HCT116 (cell line): ENCODE measurements around the gene CDS1. TPM values are rescaled to one million over a fixed set of nuclear protein-coding genes. Genes with fewer than 3 reads are reported as not detected.

Experiments used
- ATAC-seq: fragments of 200-7000 bp; cut with Tn5 transposase; 2 replicates; pipeline ENCODE4 v1.9.1; 2020; ENCODE audit warnings: mild to moderate bottlenecking, moderate library complexity
- BruUV-seq: library from RNA; stranded (reverse); fragments of 400-500 nt; replicated peaks from 2 replicates; lab custom pipeline; 2021; lab: Mats Ljungman, UMichigan
- CTCF ChIA-PET: fragments of 300-600 bp; sonication (Branson Sonifier 250); formaldehyde crosslinking; loops from one replicate; lab custom pipeline; 2021; ENCODE audit warnings: antibody characterized with exemption; lab: Charles Lee
- POLR2A ChIA-PET: fragments of 300-600, 350-600 bp; sonication (Branson Sonifier 250); formaldehyde crosslinking; loops from one replicate; lab custom pipeline; 2021; ENCODE audit warnings: antibody characterized with exemption; lab: Charles Lee
- RAD21 ChIA-PET, 2 experiments: fragments of 300-600 bp; sonication (Branson Sonifier 250); formaldehyde crosslinking; loops; one replicate each; lab custom pipeline; 2023; ENCODE audit warnings: low total read pairs in 2 of 2; ENCODE audit not compliant: uncharacterized antibody in 2 of 2, unreplicated experiment in 2 of 2, low non-redundant PET in 1 of 2; lab: Charles Lee
- DNase-seq: peaks from one replicate; pipeline ENCODE4 v3.0.0-alpha.2; 2010; ENCODE audit warnings: low read depth, low spot score
- H2AFZ ChIP-seq: fragments of 200-600 bp; shearing (Covaris generic), sonication (generic); 2 replicates; pipeline ENCODE4 v1.6.1; 2017; ENCODE audit warnings: low read depth, mixed run types, mixed read lengths, antibody characterized with exemption, low read length; ENCODE audit not compliant: poor library complexity, severe bottlenecking
- H3K27ac ChIP-seq: 2 replicates; pipeline ENCODE4 v1.5.1; 2012; ENCODE audit warnings: low read depth, low read length
- H3K27me3 ChIP-seq: fragments of 200-600 bp; sonication (generic); 2 replicates; pipeline ENCODE4 v1.6.1; 2016; ENCODE audit warnings: mixed run types, low read length, mixed read lengths; ENCODE audit not compliant: insufficient read depth
- H3K36me3 ChIP-seq, 2 experiments: fragments of 200-500 bp in 1 of 2; fragments of 200-600 bp in 1 of 2; sonication (Bioruptor generic) in 1 of 2; sonication (generic) in 1 of 2; 2 replicates each; pipeline versions ENCODE4 v1.5.1 to v1.6.1; 2014 to 2016; ENCODE audit warnings: low read length in 2 of 2, inconsistent platforms in 1 of 2, mixed read lengths in 1 of 2, mixed run types in 1 of 2; ENCODE audit not compliant: insufficient read depth in 2 of 2, control insufficient read depth in 1 of 2
- H3K4me1 ChIP-seq, 2 experiments: fragments of 200-600 bp in 1 of 2; sonication (generic) in 1 of 2; 2 replicates each; pipeline versions ENCODE4 v1.5.1 to v1.6.1; 2012 to 2017; ENCODE audit warnings: low read length in 2 of 2, inconsistent platforms in 1 of 2, mild to moderate bottlenecking in 1 of 2, mixed read lengths in 1 of 2, mixed run types in 1 of 2, moderate library complexity in 1 of 2; ENCODE audit not compliant: insufficient read depth in 2 of 2, control insufficient read depth in 1 of 2
- H3K4me2 ChIP-seq: fragments of 200-600 bp; sonication (generic); 2 replicates; pipeline ENCODE4 v1.6.1; 2017; ENCODE audit warnings: mixed run types, low read length, mixed read lengths
- H3K4me3 ChIP-seq, 2 experiments: fragments of 200-600 bp in 1 of 2; sonication (generic) in 1 of 2; replicated peaks in 1 of 2; 2 replicates each; pipeline ENCODE4 v1.5.1; 2011 to 2016; ENCODE audit warnings: low read length in 2 of 2, control low read depth in 1 of 2, low read depth in 1 of 2, mild to moderate bottlenecking in 1 of 2, mixed read lengths in 1 of 2, mixed run types in 1 of 2
- H3K79me2 ChIP-seq: fragments of 200-600 bp; sonication (generic); 2 replicates; pipeline ENCODE4 v1.6.1; 2017; ENCODE audit warnings: mild to moderate bottlenecking, mixed run types, low read length, moderate library complexity, mixed read lengths; ENCODE audit not compliant: insufficient read depth
- H3K9ac ChIP-seq: fragments of 200-600 bp; sonication (generic); 2 replicates; pipeline ENCODE4 v1.6.1; 2016; ENCODE audit warnings: low read length, mixed read lengths
- H3K9me2 ChIP-seq: fragments of 200-600 bp; sonication (generic), shearing (Covaris generic); 2 replicates; pipeline ENCODE4 v1.6.1; 2017; ENCODE audit warnings: mixed run types, mild to moderate bottlenecking, moderate library complexity; ENCODE audit not compliant: insufficient read depth
- H3K9me3 ChIP-seq, 2 experiments: fragments of 200-500 bp in 1 of 2; fragments of 200-600 bp in 1 of 2; sonication (Bioruptor generic) in 1 of 2; sonication (generic) in 1 of 2; 2 replicates each; pipeline ENCODE4 v1.6.1; 2014 to 2017; ENCODE audit warnings: low read length in 2 of 2, mixed read lengths in 2 of 2, inconsistent platforms in 1 of 2, low read depth in 1 of 2, mild to moderate bottlenecking in 1 of 2, mixed run types in 1 of 2, moderate library complexity in 1 of 2; ENCODE audit not compliant: control insufficient read depth in 1 of 2, insufficient read depth in 1 of 2
- H4K20me1 ChIP-seq: fragments of 200-600 bp; sonication (generic), shearing (Covaris generic); 2 replicates; pipeline ENCODE4 v1.6.1; 2017; ENCODE audit warnings: mixed run types, mild to moderate bottlenecking, moderate library complexity; ENCODE audit not compliant: insufficient read depth
- ATF3 ChIP-seq: IDR thresholded peaks from 2 replicates; pipeline ENCODE4 v1.6.1; 2012
- CBX3 ChIP-seq: IDR thresholded peaks from 2 replicates; pipeline ENCODE4 v1.6.1; 2012; ENCODE audit warnings: low read depth
- CEBPB ChIP-seq: IDR thresholded peaks from 2 replicates; pipeline ENCODE4 v1.6.1; 2012; ENCODE audit warnings: low read depth
- CTCF ChIP-seq, 3 experiments: fragments of 200-600 bp in 1 of 3; sonication (generic) in 1 of 3; IDR thresholded peaks in 2 of 3; conservative IDR thresholded peaks in 1 of 3; 2 replicates each; pipeline ENCODE4 v1.5.1; 2012 to 2017; ENCODE audit warnings: low read depth in 2 of 3, low read length in 2 of 3, antibody characterized with exemption in 1 of 3, borderline replicate concordance in 1 of 3, control low read depth in 1 of 3, mild to moderate bottlenecking in 1 of 3, mixed read lengths in 1 of 3, mixed run types in 1 of 3, moderate library complexity in 1 of 3; ENCODE audit not compliant: insufficient read depth in 1 of 3
- ELF1 ChIP-seq: IDR thresholded peaks from 2 replicates; pipeline ENCODE4 v1.6.1; 2012; ENCODE audit warnings: low read depth, borderline replicate concordance
- EZH2 ChIP-seq: fragments of 200-600 bp; sonication (generic); IDR thresholded peaks from 2 replicates; pipeline ENCODE4 v1.6.1; 2017; ENCODE audit warnings: antibody characterized with exemption, mixed run types
- EZH2phosphoT487 ChIP-seq: fragments of 200-600 bp; IDR thresholded peaks from 2 replicates; pipeline ENCODE4 v1.6.1; 2018; ENCODE audit warnings: antibody characterized with exemption, borderline replicate concordance
- FOSL1 ChIP-seq: IDR thresholded peaks from 2 replicates; pipeline ENCODE4 v1.6.1; 2012; ENCODE audit warnings: low read depth
- JUND ChIP-seq: IDR thresholded peaks from 2 replicates; pipeline ENCODE4 v1.6.1; 2012
- MAX ChIP-seq: IDR thresholded peaks from 2 replicates; pipeline ENCODE4 v1.6.1; 2012
- POLR2A ChIP-seq: IDR thresholded peaks from 2 replicates; pipeline ENCODE4 v1.7.0; 2011; ENCODE audit warnings: borderline replicate concordance; ENCODE audit not compliant: insufficient read depth, insufficient read length; ENCODE audit errors: extremely low read depth
- POLR2AphosphoS5 ChIP-seq: IDR thresholded peaks from 2 replicates; pipeline ENCODE4 v1.6.1; 2011; ENCODE audit warnings: mild to moderate bottlenecking, low read depth, low read length, moderate library complexity
- RAD21 ChIP-seq: IDR thresholded peaks from 2 replicates; pipeline ENCODE4 v1.6.1; 2012; ENCODE audit warnings: low read depth, mild to moderate bottlenecking
- REST ChIP-seq: IDR thresholded peaks from 2 replicates; pipeline ENCODE4 v1.6.1; 2012; ENCODE audit warnings: low read depth
- SIN3A ChIP-seq: IDR thresholded peaks from 2 replicates; pipeline ENCODE4 v1.6.1; 2012; ENCODE audit warnings: low read depth
- SP1 ChIP-seq: IDR thresholded peaks from 2 replicates; pipeline ENCODE4 v1.6.1; 2012; ENCODE audit warnings: low read depth
- SRF ChIP-seq: IDR thresholded peaks from 2 replicates; pipeline ENCODE4 v1.6.1; 2012; ENCODE audit warnings: low read depth
- TCF7L2 ChIP-seq: IDR thresholded peaks from 2 replicates; pipeline ENCODE4 v1.7.0; 2011; ENCODE audit warnings: borderline replicate concordance, inconsistent platforms; ENCODE audit not compliant: insufficient read depth, insufficient read length; ENCODE audit errors: extremely low read depth
- YY1 ChIP-seq: IDR thresholded peaks from 2 replicates; pipeline ENCODE4 v1.6.1; 2011; ENCODE audit warnings: low read length, low read depth, moderate library complexity, mild to moderate bottlenecking; ENCODE audit not compliant: insufficient replicate concordance; ENCODE audit errors: extremely low read depth
- ZBTB33 ChIP-seq: IDR thresholded peaks from 2 replicates; pipeline ENCODE4 v1.6.1; 2011; ENCODE audit warnings: mild to moderate bottlenecking, low read length, moderate library complexity; ENCODE audit not compliant: insufficient replicate concordance; ENCODE audit errors: extremely low read depth
- ZFX ChIP-seq: fragments of 450-650 bp; IDR thresholded peaks from 2 replicates; pipeline ENCODE4 v1.6.1; 2017
- ZNF274 ChIP-seq: fragments of 200-500 bp; sonication (Bioruptor generic); IDR thresholded peaks from 2 replicates; pipeline ENCODE4 v1.6.1; 2014; ENCODE audit warnings: mild to moderate bottlenecking, low read depth, low read length, inconsistent platforms
- intact Hi-C: fragments of 100-400 bp; cut with micrococcal nuclease; formaldehyde crosslinking; loops from 2 replicates; pipeline ENCODE4 v1.10.0; 2022
- total RNA-seq: library from RNA; stranded (reverse); gene quantifications from one replicate; pipeline ENCODE4 v1.2.1, GENCODE V29; 2021; ENCODE audit not compliant: unreplicated experiment

The CDS1 gene
- total RNA-seq, 1 experiment from 2014 or later = 14.6 TPM

GRCh38 chr4:84596826-84597225 lies 13.9 kb downstream of the CDS1 start:
- DNase-seq (no peak), ATAC-seq (peak; percentile 87)
- Histone ChIP-seq H3K4me2 (peak overlapping the region; percentile 62), H3K9ac (peak overlapping the region; percentile 15; the same call in 1 of the 2 replicates), H3K9me3 (no peaks in the 10 kb centered on the region), H3K4me1 (peaks cover 31 to 34% of the 10 kb centered on the region in 2 experiments), H3K4me3 (no peak overlapping the region), H3K27ac (peak overlapping the region; percentile 59), H3K27me3 (no peaks in the 10 kb centered on the region), H2AFZ (no peak overlapping the region), H4K20me1 (no peaks in the 10 kb centered on the region), H3K9me2 (no peaks in the 10 kb centered on the region), H3K36me3 (no peaks in the 10 kb centered on the region), H3K79me2 (peaks cover 4% of the 10 kb centered on the region)
- ChIA-PET POLR2A (interaction anchor here (1.0 to 1.2 kb wide), 2 partner anchors 12 to 18 kb away, joined by 3 to 4 read pairs; no protein-coding TSS in a partner anchor), RAD21 (no interaction called here), CTCF (no interaction called here)
- intact Hi-C loops = no loop called here
- BruUV-seq = no TSS peak
- TF ChIP-seq TCF7L2 (no peak), CTCF (IDR thresholded peaks at IDR 0.05 in 2 of 3, conservative IDR thresholded peaks at IDR 0.05 in 1 of 3; ENCODE audit: borderline replicate concordance in 1 of 3, insufficient read depth in 1 of 3, low read depth in 2 of 3, low read length in 2 of 3) (no peak), SRF (no peak), ATF3 (no peak), ZBTB33 (no peak), ELF1 (no peak), EZH2 (no peak), CBX3 (no peak), FOSL1 (no peak), RAD21 (no peak), JUND (no peak), YY1 (no peak), SIN3A (no peak), EZH2phosphoT487 (no peak), CEBPB (peak; percentile 71), ZNF274 (no peak), POLR2A (no peak), REST (no peak), SP1 (no peak), MAX (peak; percentile 16; the same call in 1 of the 2 replicates), ZFX (no peak), POLR2AphosphoS5 (0 out of 2 replicates have a peak, but pooled peaks have one; percentile 24)
